Right ventricle myocardium superior (tissue), 1 donor: ENCODE results near the gene ZMPSTE24. TPM values are rescaled to one million over a fixed set of nuclear protein-coding genes. Genes with fewer than 3 reads are reported as not detected.
A peak's percentile ranks its signal among the peaks of the same experiment; 100 is the strongest.
"Not testable (repeated sequence)": the region's sequence is repeated elsewhere in the genome, so short reads cannot be mapped to it uniquely, and the experiment has no call there.

Experiments used
- ATAC-seq: fragments of 200-7000 bp; cut with Tn5 transposase; one replicate; pipeline ENCODE4 v1.9.1; 2020; ENCODE audit warnings: mild to moderate bottlenecking; ENCODE audit not compliant: poor library complexity
- DNase-seq: peaks from one replicate; pipeline ENCODE4 v3.0.0-alpha.2; 2020
- intact Hi-C: fragments of 100-400 bp; cut with DNase I; formaldehyde crosslinking; loops from one replicate; pipeline ENCODE4 v1.11.2; 2022
- total RNA-seq: library from RNA; stranded (reverse); fragmentation: NEBNext Ultra II Directional; extraction: Animal tissue kit (Norgen Biotek cat#: 25700); gene quantifications from one replicate; pipeline ENCODE4 v1.2.1, GENCODE V29; 2021
- donor health status: DM: no; HTN: yes; CAD: no; lungs with severe emphysema.

ZMPSTE24 gene
- total RNA-seq, 1 donor from 2014 or later: 35.4 TPM

GRCh38 chr1:40313958-40314720 is 56.1 kb downstream of the ZMPSTE24 start:
- ATAC-seq (no peak), DNase-seq (no peak)
- intact Hi-C loops: no loop called here

- ATAC-seq: no peak
- no peak for DNase-seq
- intact Hi-C loops: no loop called here
Observed at GRCh38 chr1:40314721-40315238, 56.7 kb downstream of the ZMPSTE24 start.

- peak; percentile 88 for DNase-seq
- peak; percentile 92 for ATAC-seq
- intact Hi-C loops: no loop called here
Observed at GRCh38 chr1:40315239-40315794, 57.3 kb downstream of the ZMPSTE24 start.

GRCh38 chr1:40315795-40316594 is 58.0 kb downstream of the ZMPSTE24 start:
- ATAC-seq: peak; percentile 32

GRCh38 chr1:40316595-40317393 is 58.8 kb downstream of the ZMPSTE24 start, which contains the start of gene COL9A2:
COL9A2 (minus strand) TSS chr1:40317286; CDS start chr1:40317197, 89 bp downstream.
- peak; percentile 53 for DNase-seq
- peak; percentile 26 for ATAC-seq
- intact Hi-C loops: no loop called here

More at GRCh38 chr1:40315795-40316594, 58.0 kb downstream of the ZMPSTE24 start:
- peak; percentile 46 for DNase-seq
- intact Hi-C loops: no loop called here

- intact Hi-C loops: no loop called here
- ATAC-seq (no peak), DNase-seq (no peak)
Observed at GRCh38 chr1:40317394-40318074, 59.5 kb downstream of the ZMPSTE24 start.

GRCh38 chr1:40318476-40318875 is 60.4 kb downstream of the ZMPSTE24 start:
- no peak for DNase-seq
- no peak for ATAC-seq
- intact Hi-C loops: no loop called here

GRCh38 chr1:40318970-40319621 is 61.1 kb downstream of the ZMPSTE24 start:
- intact Hi-C loops: no loop called here
- no peak for ATAC-seq
- DNase-seq: no peak

- ATAC-seq, intact Hi-C loops, DNase-seq: not testable (repeated sequence)
Observed at GRCh38 chr1:40331403-40331802, 73.4 kb downstream of the ZMPSTE24 start.

GRCh38 chr1:40332695-40333094 is 74.7 kb downstream of the ZMPSTE24 start:
- ATAC-seq (no peak), DNase-seq (no peak)
- intact Hi-C loops: no loop called here

- DNase-seq (no peak), ATAC-seq (no peak)
- intact Hi-C loops: no loop called here
Observed at GRCh38 chr1:40337443-40337842, 79.4 kb downstream of the ZMPSTE24 start.

GRCh38 chr1:40338745-40339419 is 80.8 kb downstream of the ZMPSTE24 start:
- peak; percentile 87 for DNase-seq
- intact Hi-C loops: loop anchor here (2.0 kb wide), 1 partner anchor 194 kb away; no protein-coding TSS in a partner anchor
- ATAC-seq: peak; percentile 91

- intact Hi-C loops: loop anchor here (2.0 kb wide), 1 partner anchor 195 kb away; no protein-coding TSS in a partner anchor
- no peak for ATAC-seq
- DNase-seq: no peak
Observed at GRCh38 chr1:40339420-40340323, 81.6 kb downstream of the ZMPSTE24 start.

GRCh38 chr1:40341491-40342380 is 83.7 kb downstream of the ZMPSTE24 start:
- DNase-seq (no peak), ATAC-seq (no peak)
- intact Hi-C loops: no loop called here

- ATAC-seq, intact Hi-C loops, DNase-seq: not testable (repeated sequence)
Observed at GRCh38 chr1:40342381-40342717, 84.3 kb downstream of the ZMPSTE24 start.
